Lung microvascular endothelial cell (primary cell): ENCODE data around the gene AURKA. TPM values are rescaled to one million over a fixed set of nuclear protein-coding genes. Genes with fewer than 3 reads are reported as not detected.
"Not testable (repeated sequence)": the region's sequence is repeated elsewhere in the genome, so short reads cannot be mapped to it uniquely, and the experiment has no call there.

Experiments
- DNase-seq, 2 donors: peaks; one replicate each; pipeline versions ENCODE4 v3.0.0 to v3.0.0-alpha.2; 2010; ENCODE audit warnings: low read depth in 2 of 2
- total RNA-seq: library from RNA; depleted of rRNA; stranded (reverse); fragments of >200 nt; gene quantifications from 2 replicates; pipeline ENCODE4 v1.2.1, GENCODE V29; 2014

The AURKA gene
- total RNA-seq, 1 donor from 2014 or later = 3.8 TPM

- peak; percentile 11 to 19 for DNase-seq
Observed at GRCh38 chr20:56391596-56392131, 351 bp downstream of the AURKA start.

- DNase-seq = peak in 1 of 2 donors; percentile 3
Observed at GRCh38 chr20:56391037-56391436, 978 bp downstream of the AURKA start.

GRCh38 chr20:56390396-56390795, 1.6 kb downstream of the AURKA start:
- not testable (repeated sequence) for DNase-seq

- no peak for DNase-seq
Observed at GRCh38 chr20:56389807-56390206, 2.2 kb downstream of the AURKA start.

- DNase-seq = no peak
Observed at GRCh38 chr20:56388882-56389281, 3.1 kb downstream of the AURKA start.

- DNase-seq = no peak
Observed at GRCh38 chr20:56386219-56386618, 5.8 kb downstream of the AURKA start.

- DNase-seq = no peak
Observed at GRCh38 chr20:56385130-56385529, 6.9 kb downstream of the AURKA start.

GRCh38 chr20:56383334-56383733, 8.7 kb downstream of the AURKA start:
- no peak for DNase-seq

GRCh38 chr20:56382696-56383095, 9.3 kb downstream of the AURKA start:
- DNase-seq = no peak

- no peak for DNase-seq
Observed at GRCh38 chr20:56381501-56381900, 10.5 kb downstream of the AURKA start.

GRCh38 chr20:56380375-56380774, 11.6 kb downstream of the AURKA start:
- DNase-seq = peak in 1 of 2 donors; percentile 66

GRCh38 chr20:56378386-56378785, 13.6 kb downstream of the AURKA start:
- DNase-seq = no peak

- DNase-seq = no peak
Observed at GRCh38 chr20:56376331-56376730, 15.7 kb downstream of the AURKA start.

- DNase-seq = peak; percentile 9 to 75
Observed at GRCh38 chr20:56373942-56374341, 18.1 kb downstream of the AURKA start.

- DNase-seq = no peak
Observed at GRCh38 chr20:56372850-56373249, 19.2 kb downstream of the AURKA start.

- DNase-seq = no peak
Observed at GRCh38 chr20:56371977-56372376, 20.0 kb downstream of the AURKA start.

GRCh38 chr20:56369179-56369578, 22.8 kb downstream of the AURKA start:
- no peak for DNase-seq

- DNase-seq = no peak
Observed at GRCh38 chr20:56368351-56369134, 23.5 kb downstream of the AURKA start.

GRCh38 chr20:56363491-56363890, 28.5 kb downstream of the AURKA start:
- no peak for DNase-seq

GRCh38 chr20:56362833-56363413, 29.1 kb downstream of the AURKA start:
- DNase-seq = peak; percentile 59 to 64

- DNase-seq = no peak
Observed at GRCh38 chr20:56361900-56362299, 30.1 kb downstream of the AURKA start.

- no peak for DNase-seq
Observed at GRCh38 chr20:56360908-56361205, 31.2 kb downstream of the AURKA start.
